NCI-H526 treated with DMSO at 0.1 percent for 48 hours (cell line): ENCODE data around the gene LTC4S.
A peak's percentile ranks its signal among the peaks of the same experiment; 100 is the strongest.
"Not testable (repeated sequence)": the region's sequence is repeated elsewhere in the genome, so short reads cannot be mapped to it uniquely, and the experiment has no call there.

Source experiments
- DNase-seq: peaks from one replicate; lab custom pipeline; 2025; lab: John Stamatoyannopoulos, UW

Gene LTC4S

GRCh38 chr5:179769796-179770195 lies 24.0 kb upstream of the LTC4S start:
- DNase-seq = no peak

GRCh38 chr5:179771311-179771895 lies 22.4 kb upstream of the LTC4S start:
- no peak for DNase-seq

GRCh38 chr5:179772351-179772750 lies 21.4 kb upstream of the LTC4S start:
- DNase-seq = no peak

GRCh38 chr5:179773686-179774040 lies 20.1 kb upstream of the LTC4S start:
- no peak for DNase-seq

DNA sequence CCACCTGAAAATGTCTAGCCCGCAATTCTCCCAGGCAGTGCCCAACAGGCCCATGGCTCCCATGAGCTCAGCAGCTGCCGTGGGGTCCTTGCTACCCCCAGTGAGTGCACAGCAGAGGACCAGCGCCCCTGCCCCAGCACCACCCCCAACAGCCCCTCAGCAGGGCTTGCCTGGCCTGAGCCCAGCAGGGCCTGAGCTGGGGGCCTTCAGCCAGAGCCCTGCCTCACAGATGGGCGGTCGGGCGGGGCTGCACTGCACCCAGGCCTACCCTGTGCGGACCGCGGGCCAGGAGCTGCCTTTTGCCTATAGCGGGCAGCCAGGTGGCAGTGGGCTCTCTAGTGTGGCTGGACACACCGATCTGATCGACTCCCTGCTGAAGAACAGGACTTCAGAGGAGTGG lies 19.3 kb upstream of the LTC4S start:
- DNase-seq = no peak

DNA sequence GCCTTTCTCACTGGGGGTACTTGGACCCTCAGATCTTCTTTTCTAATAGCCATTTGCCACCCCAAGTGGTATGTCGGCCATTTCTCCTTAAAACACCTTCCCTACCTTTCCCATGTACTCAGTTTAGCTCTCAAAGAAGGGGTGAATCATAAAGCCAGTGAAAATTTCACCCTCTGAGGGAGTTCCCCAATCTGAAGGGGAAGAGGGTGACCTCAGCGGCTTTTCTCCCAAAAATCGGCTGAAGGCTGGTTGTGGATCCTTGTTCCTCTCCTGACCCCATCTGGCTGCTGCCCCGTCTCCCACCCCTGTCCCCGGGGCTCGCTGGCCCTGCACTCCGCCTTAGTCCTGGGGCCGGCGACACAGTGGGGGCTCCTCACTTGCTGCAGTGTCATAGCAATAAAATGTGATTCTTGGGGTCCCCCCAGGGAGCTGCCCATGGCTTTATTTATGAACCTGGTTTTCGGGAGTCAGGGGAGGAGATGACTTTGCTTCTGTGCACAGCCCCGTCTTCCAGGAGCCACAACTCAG lies 17.3 kb upstream of the LTC4S start:
- no peak for DNase-seq

DNA sequence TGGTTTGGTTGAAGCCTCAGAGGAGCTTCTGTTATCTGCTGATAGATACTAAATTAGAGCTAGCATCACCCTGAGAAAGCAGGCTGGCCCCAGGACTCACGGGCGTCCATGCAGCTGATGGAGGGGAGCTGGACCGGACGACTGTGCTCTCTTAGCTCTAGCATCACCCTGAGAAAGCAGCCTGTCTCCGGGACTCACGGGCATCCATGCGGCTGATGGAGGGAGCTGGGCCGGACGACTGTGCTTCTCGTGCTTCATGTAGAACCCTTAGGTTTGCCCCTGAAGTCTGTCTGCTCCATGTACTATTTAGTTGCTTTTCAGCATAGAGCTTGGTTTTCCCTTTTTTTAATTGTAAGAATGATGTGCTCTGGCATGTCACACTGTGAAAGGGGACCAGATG lies 16.3 kb upstream of the LTC4S start:
- no peak for DNase-seq

GRCh38 chr5:179777909-179778308 lies 15.9 kb upstream of the LTC4S start:
- DNase-seq = no peak

DNA sequence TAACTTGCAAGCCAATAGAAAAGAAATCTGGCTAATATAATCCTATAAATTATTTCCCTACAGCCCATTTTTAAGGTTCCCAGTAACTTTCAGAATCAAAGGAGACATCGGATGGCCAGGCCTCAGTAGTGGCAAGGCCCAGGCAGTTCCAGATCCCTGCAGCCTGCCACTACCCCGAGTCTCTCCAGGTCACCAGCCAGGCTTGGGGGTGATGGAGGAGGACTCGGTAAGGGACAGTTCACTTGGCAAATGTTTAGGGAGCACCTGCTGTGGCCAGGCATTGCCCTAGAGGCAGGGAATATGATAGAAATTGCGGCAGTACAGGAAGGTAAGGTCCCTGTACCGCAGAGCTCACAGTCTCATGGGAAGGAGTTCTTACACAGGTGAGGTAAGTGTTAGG lies 15.2 kb upstream of the LTC4S start:
- no peak for DNase-seq

DNA sequence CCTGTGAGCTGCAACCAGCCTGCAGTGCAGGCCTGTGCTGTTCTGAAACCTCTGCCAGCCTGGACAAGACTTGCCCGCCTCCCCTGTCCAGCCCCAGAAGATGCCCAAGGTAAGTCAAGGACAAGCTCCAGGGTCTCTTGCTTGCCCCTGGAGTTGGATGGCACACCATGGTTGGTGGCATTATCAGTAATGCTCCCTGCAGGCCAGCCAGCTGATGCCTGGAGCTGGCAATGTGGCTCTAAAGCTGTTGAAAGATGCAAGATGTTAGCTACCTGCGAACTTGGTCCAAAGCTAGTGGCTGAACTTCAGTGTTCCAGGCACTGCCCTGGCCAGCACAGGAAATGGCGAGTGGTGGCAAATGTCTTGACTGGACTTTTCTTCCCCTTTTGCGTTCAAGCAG lies 14.0 kb upstream of the LTC4S start:
- DNase-seq = no peak

- DNase-seq = no peak
These were observed 13.4 kb upstream of the LTC4S start for GRCh38 chr5:179780362-179780761.

GRCh38 chr5:179781846-179782245 lies 11.9 kb upstream of the LTC4S start:
- DNase-seq = no peak

GRCh38 chr5:179783128-179783527 lies 10.7 kb upstream of the LTC4S start:
- DNase-seq = no peak

GRCh38 chr5:179786861-179787260 lies 6.9 kb upstream of the LTC4S start:
- DNase-seq = no peak

- no peak for DNase-seq
These were observed 5.5 kb upstream of the LTC4S start for GRCh38 chr5:179788193-179788854.

- not testable (repeated sequence) for DNase-seq
These were observed 4.5 kb upstream of the LTC4S start for GRCh38 chr5:179789278-179789677.

DNA sequence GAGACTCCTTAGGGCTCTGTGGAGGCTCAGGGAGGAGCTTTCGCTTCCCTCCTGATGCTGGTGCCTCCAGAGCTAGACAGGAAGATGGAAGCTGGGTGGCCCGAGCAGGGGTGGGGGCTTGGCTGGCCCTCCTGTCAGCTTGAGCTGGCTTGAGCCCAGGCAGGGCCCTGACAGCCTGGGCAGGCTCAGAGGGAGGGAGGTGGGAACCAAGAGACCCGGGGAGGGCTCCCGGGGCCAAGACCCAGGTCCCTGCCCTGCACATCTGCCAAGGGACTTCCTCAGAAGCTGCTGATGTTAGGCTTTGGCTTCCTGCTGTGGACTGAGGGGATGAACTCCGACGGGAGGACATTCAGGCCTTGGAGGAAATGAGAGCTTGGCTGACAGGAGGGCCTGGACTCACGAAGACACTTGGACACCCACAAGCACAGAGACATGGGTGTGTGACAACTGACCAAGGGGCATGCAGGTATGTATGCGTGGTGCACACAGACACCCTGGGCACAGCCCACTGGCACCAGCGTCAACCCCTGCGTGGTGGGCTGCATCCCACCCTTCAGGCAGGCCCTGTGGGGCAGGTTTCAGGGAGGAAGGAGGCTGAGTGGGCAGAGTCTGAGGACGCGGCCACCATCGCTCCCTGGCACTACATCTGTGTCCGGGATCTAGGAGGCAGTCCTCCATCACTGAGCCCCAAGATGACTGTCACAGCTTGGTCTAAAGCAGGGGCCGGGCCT lies 1.7 kb upstream of the LTC4S start:
- no peak for DNase-seq

DNA sequence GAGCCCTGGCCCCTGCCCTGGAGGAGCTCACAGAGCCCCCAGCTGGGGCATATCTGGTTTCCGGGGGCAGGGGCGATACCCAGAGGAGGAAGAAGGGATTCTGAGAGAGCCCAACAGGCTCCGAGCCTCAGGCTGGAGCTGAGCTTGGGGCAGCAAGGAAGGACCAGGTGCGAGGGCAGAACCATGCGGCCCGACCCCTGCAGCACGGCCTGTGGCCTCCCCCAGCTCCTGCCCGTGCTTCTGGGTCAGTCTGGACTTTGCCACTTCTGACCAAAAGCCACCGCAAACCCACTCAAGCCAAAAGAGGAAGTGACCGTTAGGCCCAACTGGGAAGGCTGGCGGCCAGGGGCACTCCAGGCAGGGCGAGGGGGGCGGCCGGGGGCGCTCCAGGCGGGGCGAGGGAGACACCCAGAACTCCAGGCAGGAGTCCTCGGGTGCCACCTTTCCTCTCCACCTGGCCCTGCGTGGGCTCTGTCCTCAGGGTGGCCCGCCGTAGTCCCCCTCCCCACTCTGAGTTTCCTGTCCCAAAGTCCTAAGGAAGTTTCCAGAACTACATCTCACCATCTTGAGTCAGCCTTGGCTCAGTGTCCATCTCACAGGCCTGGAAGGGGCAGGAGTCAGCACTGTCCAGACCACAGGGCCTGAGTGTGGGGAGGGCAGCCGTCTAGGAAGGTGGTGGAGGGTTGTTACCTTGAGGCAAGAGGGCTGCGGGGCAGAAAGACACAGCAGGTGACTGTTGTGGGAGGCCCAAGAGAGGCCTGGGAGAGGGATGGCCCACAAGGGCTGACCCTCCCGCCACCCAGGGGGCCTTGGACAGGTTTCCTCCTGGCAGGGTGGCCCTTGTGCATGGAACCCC lies 946 bp upstream of the LTC4S start:
- DNase-seq = no peak

DNA sequence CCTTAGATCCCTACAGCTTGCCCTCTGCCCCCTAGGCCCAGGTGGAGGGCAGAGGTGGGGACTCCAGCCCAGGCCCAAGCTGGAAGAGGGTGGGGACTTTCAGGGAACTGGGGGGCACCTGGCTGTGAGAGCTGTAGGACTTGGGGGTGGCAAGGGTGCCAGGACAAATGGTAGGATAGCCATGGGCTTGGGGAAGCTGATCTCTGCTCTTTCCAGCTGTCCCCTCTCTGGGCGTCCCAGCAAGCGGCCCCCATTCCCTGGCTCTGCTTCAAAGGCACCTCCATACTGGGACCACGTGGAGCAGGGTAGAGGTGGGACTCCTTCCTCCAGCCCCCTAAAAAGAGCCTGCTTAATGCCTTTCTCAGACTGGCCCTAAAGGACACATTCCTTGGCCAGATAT lies 385 bp downstream of the LTC4S start:
- no peak for DNase-seq

GRCh38 chr5:179794575-179794974 lies 789 bp downstream of the LTC4S start:
- no peak for DNase-seq

- DNase-seq = peak; percentile 13
These were observed 1.5 kb downstream of the LTC4S start for GRCh38 chr5:179795049-179795862.
